HG03097 (cell line): Measurements from ENCODE around the gene IRF2.

ENCODE experiments used
- ATAC-seq: cut with Tn5 transposase; IDR thresholded peaks from one replicate; pipeline ENCODE4 v1.9.1; 2021; ENCODE audit not compliant: unreplicated experiment, low FRiP score

The IRF2 gene

GRCh38 chr4:184451726-184452125, 22.6 kb downstream of the IRF2 start:
- ATAC-seq: no peak

- no peak for ATAC-seq
Observed at GRCh38 chr4:184450743-184451535, 23.4 kb downstream of the IRF2 start.

GRCh38 chr4:184450045-184450444, 24.3 kb downstream of the IRF2 start:
- ATAC-seq: no peak

GRCh38 chr4:184448821-184449220, 25.5 kb downstream of the IRF2 start:
- no peak for ATAC-seq

GRCh38 chr4:184448141-184448540, 26.2 kb downstream of the IRF2 start:
- ATAC-seq: no peak

GRCh38 chr4:184447664-184448063, 26.7 kb downstream of the IRF2 start:
- ATAC-seq: no peak

- ATAC-seq: no peak
Observed at GRCh38 chr4:184446132-184446658, 28.2 kb downstream of the IRF2 start.

GRCh38 chr4:184444953-184445309, 29.4 kb downstream of the IRF2 start:
- ATAC-seq: no peak

- no peak for ATAC-seq
Observed at GRCh38 chr4:184444215-184444952, 30.0 kb downstream of the IRF2 start.

GRCh38 chr4:184443318-184443717, 31.0 kb downstream of the IRF2 start:
- no peak for ATAC-seq

GRCh38 chr4:184442314-184442635, 32.1 kb downstream of the IRF2 start:
- no peak for ATAC-seq

GRCh38 chr4:184441461-184442313, 32.7 kb downstream of the IRF2 start:
- ATAC-seq: no peak

GRCh38 chr4:184440595-184441358, 33.6 kb downstream of the IRF2 start:
- ATAC-seq: no peak

- ATAC-seq: no peak
Observed at GRCh38 chr4:184439856-184440594, 34.3 kb downstream of the IRF2 start.

GRCh38 chr4:184439386-184439785, 35.0 kb downstream of the IRF2 start:
- ATAC-seq: no peak

GRCh38 chr4:184438375-184438774, 36.0 kb downstream of the IRF2 start:
- no peak for ATAC-seq

- no peak for ATAC-seq
Observed at GRCh38 chr4:184437565-184438265, 36.6 kb downstream of the IRF2 start.

- ATAC-seq: no peak
Observed at GRCh38 chr4:184434501-184435066, 39.8 kb downstream of the IRF2 start.

- ATAC-seq: no peak
Observed at GRCh38 chr4:184434021-184434420, 40.3 kb downstream of the IRF2 start.
